ENCODE results near the gene AQP1.

AQP1 gene

DNA sequence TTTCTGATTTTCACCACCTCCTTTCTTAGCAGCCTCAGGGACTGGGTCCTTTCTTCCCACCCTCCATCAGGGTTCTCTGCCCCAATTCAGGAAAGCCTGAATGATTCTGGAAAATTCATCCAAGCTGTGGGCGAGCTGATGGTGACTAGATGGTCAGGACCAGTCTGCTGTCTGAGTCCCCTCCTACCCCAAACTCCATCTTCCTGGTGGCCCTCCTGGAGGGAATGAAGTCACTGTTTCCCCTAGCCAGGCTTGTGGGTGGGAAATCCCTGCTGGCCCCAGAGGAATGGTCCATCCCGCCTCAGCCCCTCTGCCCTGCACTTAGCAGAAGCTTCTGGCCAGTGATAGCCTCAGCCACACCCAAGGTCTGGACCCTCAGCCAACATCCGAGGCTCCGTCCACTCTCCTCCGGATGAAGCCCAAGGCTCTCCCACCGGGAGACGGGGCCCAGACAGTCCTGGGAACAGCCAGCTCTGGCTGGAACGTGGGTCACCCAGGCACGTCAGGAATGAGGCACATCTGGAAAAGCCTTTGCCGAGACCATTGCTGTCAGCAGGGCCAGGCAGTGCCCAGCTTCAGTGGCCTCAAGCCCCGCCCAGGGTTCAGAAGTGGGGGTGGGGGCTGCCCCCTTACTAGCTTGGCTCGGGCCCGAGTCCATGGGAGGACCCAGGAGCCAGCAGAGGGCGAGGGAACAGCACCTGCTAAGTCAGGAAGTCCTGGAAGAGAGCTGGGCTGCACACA lies 4.0 kb upstream of the AQP1 start:
- no peak for ATAC-seq

GRCh38 chr7:30908681-30909080 lies 3.0 kb upstream of the AQP1 start:
- no peak for ATAC-seq

DNA sequence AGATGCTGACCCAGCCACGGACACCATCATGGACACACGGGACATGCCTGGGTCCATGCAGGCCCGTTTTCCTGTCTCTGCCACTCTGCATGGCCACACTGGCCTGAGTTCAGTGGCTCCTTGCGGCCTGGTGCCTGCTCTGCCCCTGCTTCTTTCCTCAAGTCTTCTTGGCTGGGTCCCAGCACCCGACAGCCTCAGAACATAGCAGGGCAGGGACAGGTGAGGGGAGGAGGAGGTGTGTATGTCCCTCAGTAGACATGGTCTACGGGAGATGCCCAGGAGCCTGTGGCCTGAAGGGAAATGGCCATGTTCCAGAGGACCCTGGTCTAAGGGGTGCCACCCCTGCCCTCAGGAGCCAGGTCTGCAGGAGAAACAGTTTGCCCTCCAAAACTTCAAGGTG lies 2.2 kb upstream of the AQP1 start:
- ATAC-seq: no peak

DNA sequence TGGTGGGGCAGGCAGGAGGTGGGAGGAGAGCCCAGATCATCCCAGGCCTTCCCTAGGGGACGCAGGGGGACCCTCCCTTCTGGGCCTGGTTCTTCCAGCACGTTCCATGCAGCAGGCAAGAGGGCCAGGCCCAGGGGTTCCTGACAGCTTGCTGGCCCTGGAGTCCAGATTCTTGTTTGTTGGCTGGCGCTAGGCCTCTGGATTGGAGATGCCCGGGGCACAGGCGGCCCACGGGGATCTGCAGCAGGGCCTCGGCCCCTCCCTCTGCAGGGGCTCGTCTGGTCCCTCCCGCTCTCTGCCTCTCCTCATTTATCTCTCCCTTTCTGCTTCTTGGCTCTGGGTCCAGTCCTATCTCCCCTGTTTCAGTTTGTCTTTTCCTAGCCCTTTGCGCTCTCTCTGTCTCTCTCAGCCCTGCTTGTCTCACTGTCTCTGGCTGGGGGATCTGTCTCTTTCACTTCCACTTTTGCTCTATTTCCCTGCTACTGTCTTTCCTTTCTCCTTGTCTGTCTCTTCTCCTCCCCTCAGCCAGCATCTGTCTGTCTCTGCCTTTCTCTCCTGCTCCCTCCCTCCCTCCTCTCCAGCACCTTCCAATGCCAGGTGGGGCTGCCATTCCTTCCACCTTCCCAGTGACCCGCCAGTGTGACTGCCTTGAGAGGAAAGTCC lies 1.1 kb upstream of the AQP1 start:
- no peak for ATAC-seq

DNA sequence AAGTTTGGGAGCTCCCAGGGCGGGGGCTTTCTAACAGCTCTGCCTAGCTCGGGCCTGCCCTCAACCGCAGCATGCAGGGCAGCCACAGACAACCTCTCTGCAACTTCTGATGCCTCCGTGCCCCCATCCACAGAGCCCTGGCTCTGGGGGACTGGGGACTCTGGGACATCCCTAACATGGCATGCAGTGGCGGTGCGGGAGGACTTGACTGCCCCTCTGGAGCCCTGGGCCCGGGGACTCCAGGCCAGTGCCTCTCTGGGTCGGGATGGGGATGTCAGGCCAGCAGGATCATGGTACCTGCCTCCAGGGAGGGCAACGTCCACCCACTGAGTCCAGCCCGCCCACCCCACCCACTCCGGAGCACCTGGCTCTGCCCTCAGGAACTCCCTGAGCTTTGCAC lies 520 bp upstream of the AQP1 start:
- ATAC-seq: no peak

DNA sequence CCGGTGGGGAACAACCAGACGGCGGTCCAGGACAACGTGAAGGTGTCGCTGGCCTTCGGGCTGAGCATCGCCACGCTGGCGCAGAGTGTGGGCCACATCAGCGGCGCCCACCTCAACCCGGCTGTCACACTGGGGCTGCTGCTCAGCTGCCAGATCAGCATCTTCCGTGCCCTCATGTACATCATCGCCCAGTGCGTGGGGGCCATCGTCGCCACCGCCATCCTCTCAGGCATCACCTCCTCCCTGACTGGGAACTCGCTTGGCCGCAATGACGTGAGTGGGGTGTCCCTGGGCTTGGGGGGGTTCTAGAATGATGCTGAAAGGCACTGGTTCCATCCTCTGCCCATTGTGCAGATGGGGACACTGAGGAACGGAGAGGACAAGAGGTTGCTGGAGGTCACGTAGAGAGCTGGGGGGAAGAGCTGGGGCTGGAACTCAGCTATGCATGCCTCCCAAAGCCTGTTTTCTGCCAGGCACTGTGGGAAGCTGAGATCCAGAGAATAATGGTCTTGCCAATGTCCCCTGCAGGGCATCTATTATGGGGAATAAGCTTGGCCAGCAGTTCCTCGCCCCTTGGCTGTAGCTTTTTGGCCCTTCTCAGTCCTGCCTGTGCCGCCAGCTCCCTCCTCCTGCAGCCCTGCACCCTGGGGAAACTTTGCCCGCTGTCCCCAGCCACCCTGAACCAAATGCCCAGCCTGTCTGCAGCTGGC lies 523 bp downstream of the AQP1 start:
- ATAC-seq: no peak

DNA sequence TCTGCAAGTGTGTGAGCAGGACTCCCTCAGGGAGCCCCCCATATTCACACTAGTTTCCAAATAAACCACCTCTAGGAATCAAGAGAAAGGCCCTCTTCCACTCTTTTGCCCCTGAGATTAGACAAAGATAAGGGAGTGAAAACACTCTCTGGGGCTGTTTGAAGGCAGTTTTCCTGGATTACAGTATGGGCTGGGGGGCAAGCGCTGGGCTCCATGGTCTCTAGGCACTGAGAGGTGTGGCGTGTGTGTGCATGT lies 1.0 kb downstream of the AQP1 start:
- ATAC-seq: no peak

GRCh38 chr7:30912986-30913811 lies 1.5 kb downstream of the AQP1 start:
- no peak for ATAC-seq

DNA sequence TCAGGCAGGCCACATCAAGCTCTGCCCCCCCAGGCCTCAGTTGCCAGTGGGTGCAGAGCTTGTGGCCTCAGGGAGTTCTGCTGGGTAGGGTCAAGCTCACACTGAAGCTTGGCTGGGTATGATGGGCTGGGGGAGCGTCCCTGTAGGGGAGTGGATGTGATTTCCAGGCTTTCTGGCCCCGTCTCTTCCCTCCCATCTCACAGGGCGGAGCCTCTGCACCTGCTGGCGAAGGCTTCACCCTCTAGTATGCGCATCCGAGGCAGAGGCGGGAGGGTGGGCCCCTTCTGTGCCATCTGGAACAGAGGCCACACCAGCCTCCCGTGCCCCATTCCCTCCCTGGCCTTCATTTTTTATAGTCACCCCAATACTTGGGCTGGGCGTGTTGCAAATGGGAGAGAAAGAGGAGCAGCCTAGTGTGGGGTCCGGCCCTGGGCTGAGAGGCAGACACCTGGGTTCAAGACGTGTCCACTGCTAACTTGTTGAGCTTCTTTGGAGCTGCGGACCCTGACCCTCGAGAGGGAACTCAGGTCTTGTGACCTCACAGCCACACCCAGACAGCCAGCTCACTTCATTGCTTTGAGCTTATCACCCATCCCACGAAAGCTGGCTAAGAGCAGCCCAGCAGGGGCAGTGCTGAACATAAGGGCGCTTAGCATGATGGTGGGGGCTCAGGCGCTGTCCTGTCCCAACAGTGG lies 2.3 kb downstream of the AQP1 start:
- no peak for ATAC-seq

- ATAC-seq: no peak
Observed at GRCh38 chr7:30914596-30914995, 2.9 kb downstream of the AQP1 start.

- no peak for ATAC-seq
Observed at GRCh38 chr7:30915005-30915601, 3.5 kb downstream of the AQP1 start.

- no peak for ATAC-seq
Observed at GRCh38 chr7:30915751-30916150, 4.1 kb downstream of the AQP1 start.

DNA sequence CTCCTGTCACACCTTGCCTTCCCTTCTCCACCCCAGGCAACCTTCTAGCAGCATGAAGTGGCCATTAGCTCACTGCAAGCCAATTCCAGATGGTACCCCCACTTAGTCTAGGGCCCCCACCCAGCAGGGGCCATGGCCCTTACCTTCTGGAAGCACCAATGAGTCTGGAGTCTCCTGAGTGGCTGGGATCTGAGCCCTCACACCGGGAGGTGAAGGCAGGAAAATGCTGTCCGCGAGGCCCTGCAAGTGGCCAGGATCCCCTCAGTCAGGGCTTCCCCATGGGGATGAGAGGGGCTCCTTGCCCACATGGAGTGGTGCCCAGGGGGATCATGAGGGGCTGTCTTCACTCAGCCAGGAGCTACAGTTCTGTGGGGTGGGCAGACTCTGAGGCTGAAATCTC lies 4.6 kb downstream of the AQP1 start:
- ATAC-seq: no peak

DNA sequence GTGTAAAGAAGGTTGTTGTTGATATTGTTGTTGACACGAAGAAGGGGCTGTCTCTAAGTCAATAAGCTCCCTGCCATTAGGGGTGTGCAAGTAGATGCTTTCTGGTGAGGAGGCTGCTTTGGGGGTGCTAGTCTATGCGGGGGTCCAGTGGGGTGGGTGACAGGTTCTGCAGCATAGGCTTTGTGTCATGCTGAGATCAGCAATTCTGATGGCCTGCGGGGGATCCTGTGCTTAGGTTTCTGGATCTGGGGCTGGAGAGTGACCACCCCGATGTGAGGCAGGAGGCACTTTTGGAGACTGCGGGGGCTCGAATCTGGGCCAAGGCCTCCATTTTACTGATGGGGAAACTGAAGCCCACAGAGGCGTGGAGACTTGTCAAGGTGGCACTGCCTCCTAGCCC lies 5.1 kb downstream of the AQP1 start:
- no peak for ATAC-seq

- no peak for ATAC-seq
Observed at GRCh38 chr7:30917216-30917893, 5.7 kb downstream of the AQP1 start.

- no peak for ATAC-seq
Observed at GRCh38 chr7:30918676-30919075, 7.0 kb downstream of the AQP1 start.

- ATAC-seq: no peak
Observed at GRCh38 chr7:30920021-30920583, 8.4 kb downstream of the AQP1 start.

GRCh38 chr7:30920584-30921539 lies 9.2 kb downstream of the AQP1 start:
- no peak for ATAC-seq

DNA sequence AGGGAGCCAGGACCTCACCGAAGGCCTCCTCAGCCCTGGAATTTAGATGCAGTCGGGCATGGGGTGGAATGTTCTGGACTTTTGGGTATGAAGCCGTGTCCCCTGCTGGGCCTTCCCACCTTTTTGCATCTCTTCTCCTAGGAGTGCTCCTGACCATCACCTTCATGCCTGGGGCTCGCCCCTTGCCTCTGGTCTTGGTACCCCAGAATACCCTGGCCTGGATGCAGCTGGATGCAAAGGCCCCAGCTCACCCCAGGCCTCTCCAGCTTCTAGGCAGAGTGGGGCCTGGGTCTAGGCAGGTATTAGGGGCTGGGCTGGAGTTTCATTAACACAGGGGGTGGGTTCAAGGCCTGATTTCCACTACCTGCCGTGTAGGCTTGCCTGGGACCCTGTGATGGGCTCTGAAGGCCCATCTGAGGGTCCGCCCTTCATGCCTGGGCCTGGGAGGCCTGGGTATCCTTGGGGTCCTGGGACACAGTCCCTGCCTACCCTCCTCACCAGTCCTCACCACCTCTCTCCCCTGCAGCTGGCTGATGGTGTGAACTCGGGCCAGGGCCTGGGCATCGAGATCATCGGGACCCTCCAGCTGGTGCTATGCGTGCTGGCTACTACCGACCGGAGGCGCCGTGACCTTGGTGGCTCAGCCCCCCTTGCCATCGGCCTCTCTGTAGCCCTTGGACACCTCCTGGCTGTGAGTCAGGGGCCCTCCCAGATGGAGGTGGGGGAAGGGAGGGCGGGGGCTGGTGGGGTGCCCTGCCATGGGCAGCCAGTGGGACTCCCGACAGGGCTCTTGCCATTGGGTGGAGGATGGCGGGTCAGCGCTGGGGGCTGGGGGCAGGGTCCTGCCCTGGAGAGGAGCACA lies 10.1 kb downstream of the AQP1 start:
- ATAC-seq: no peak
